Medulla oblongata (tissue), 1 donor: ENCODE results near the gene KIF6.

ENCODE experiments used
- DNase-seq: peaks from one replicate; pipeline ENCODE4 v3.0.0-alpha.2; 2015; ENCODE audit errors: extremely low spot score

KIF6 gene

GRCh38 chr6:39350723-39351505 lies 374.3 kb downstream of the KIF6 start:
- no peak for DNase-seq

DNA sequence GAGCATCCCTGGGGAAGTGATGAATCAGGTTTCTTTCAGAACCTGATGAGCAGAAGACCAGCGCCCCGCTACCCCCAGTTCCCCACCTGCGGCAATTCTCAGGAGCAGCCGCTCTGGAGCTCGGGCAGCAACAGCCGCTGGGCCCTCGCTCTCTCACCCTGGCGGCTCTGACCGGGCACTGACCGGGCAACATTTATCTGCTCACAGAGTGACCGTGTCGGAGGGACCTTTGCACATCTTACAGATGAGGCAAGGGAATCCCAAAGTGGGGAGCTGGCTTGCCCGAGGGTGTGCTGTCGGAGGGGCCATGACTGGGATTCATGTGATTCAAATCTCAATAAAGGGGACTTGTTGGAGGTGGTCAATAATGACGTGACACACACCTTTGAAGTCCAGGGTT lies 376.5 kb downstream of the KIF6 start:
- no peak for DNase-seq

DNA sequence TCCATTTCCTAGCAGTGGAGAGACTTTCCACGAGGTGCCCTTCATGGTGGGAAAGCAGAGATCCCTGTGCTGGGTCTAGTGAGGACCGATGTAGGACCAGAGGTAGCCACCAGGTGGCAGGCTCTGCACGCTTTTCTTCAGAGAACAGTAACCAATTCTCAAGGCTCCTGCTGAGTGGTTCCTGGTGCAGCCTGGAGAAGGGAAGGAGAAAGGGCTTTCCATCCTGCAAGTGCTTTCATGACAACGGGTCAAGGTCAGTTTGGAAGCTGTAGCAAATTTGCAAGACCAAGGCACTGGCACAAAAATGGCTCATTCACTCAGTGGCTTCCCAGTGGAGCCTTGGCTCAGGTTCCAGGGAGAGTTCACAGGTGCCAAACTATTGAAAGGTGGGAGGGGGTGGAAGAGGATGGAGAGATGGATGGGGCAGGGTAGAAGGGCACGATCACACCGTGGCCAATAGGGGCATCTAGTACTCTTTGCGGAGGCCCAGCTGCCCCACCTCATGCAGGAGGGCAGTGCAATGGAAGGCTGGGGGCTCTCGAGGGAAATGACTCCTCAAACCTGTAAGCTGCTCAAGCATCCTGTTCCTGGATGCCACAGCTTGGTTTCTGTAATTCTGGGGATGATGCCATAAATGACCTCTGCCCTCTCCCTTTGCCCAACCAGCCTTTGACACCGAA lies 377.2 kb downstream of the KIF6 start:
- DNase-seq = peak; percentile 81

GRCh38 chr6:39347206-39347605 lies 378.0 kb downstream of the KIF6 start:
- no peak for DNase-seq

DNA sequence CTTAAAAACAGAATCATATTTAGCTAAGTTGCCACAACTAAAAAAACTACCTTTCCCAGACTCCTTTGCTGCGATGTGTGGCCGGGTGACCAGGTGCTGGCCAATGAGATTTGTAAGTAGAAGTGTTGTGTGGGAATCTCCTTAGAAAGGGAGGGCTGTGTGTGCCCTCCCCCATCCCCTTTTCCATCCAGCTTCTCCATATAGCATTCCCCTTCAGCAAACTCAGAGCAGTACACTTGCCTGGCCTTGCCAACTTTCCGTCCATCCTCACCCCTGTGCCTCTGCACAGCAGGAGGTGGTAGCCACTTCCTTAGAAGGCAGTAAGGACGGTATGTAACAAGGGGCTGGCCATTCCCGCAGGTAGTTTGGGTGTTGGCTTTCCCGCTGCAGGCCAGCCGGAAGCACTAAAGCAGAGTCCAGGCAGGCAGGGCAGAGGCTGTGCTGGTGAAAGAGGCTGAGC lies 380.4 kb downstream of the KIF6 start:
- DNase-seq = no peak

DNA sequence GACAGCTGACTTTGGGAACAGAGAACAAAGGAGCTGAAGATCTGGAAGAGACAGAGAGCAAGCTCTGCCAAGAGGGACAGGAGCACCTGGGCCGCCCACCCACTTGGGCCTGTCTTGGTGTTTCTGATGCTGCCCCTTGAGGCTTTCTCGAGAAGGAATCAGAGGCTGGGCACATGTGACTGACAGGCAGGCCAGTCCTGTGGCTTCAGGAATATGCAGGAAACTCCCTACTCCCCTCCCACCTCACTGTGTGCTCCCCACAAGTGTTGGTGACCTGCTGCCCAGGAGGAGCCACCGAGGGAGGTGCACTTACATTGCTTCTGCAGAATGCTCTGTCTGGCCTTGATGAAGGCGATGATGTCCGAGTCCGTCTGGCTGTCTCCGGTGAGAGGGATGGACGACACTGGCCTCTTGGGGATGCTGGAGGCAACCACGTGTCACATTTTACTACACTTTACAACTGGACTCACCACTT lies 381.8 kb downstream of the KIF6 start:
- DNase-seq = no peak

- peak; percentile 41 for DNase-seq
Measured at GRCh38 chr6:39342692-39343395, 382.4 kb downstream of the KIF6 start.

- no peak for DNase-seq
Measured at GRCh38 chr6:39341937-39342336, 383.3 kb downstream of the KIF6 start.

DNA sequence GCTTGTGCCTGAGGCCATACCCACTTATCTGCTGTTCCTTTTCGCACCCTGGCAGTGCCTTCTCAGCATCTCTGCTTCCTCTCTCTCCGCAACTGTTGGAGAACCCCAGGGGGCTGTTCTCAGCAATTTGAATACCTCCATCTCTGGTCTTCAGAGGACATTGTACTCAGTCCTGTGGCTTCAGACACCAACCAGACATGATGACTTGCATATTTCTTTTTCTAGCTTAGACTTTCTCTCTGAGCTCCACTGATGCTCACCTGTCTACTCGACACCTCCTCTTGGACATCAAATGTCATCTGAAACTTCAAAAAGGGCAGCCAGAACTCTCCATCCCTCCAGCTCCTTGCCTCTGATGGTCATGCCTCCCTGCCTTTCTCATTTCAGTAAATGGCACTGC lies 383.9 kb downstream of the KIF6 start:
- DNase-seq = no peak

GRCh38 chr6:39339868-39340550 lies 385.2 kb downstream of the KIF6 start:
- DNase-seq = peak; percentile 54

- DNase-seq = no peak
Measured at GRCh38 chr6:39339096-39339867, 385.9 kb downstream of the KIF6 start.

DNA sequence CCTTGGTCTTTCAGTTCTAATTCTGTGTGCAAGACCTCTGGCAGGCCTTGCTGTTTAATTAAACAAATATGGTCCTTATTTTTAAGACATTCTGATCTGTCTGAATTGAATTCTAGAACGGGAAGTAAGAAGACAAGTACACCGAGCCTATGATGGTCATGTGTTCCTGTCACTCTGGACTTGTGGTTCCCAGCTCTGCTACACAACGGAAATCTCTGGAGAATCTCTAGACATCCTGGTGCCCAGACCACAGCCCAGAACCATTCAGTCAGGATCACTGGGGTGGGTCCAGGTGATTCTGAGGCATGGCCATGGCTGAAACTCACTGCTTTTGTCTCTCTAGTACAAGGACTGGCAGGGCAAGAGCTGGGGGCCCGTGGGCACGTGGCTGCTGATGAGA lies 386.8 kb downstream of the KIF6 start:
- peak; percentile 66 for DNase-seq

DNA sequence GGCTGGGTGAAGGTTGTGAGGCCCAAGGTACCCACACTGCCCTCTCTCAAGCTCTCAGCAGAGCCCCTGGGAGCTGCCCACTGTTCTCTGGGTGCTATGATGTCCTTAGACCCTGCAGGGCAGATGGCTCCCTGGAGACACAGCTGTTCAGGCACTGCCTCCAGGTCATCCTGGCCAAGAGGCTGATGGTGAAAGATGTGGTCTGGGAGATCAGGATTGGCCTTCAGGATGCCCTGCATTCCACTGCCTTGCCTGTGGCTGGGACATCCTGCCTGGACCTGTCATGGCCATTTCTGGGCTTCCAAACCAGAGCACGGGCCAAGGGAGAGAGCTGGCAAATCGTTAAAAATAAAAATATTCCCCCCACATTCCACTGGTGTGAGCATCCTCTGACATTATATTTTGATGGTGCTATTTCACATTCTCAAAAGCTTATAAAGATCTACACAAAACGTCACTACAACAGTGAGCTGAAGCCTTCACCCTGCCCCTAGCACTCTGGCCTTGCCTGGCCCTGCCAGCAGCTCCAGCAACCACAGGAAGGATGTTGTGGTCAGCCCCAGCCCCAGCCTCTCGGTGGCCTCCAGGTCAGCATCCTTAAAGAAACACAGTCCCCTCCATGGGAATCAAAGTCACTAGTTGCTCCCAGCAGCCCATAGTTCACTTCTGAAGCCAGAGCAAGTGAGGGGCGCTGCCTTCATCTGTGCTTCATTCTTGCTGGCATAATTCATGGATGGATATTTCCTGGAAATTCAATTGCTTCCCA lies 389.2 kb downstream of the KIF6 start:
- peak; percentile 31 for DNase-seq

DNA sequence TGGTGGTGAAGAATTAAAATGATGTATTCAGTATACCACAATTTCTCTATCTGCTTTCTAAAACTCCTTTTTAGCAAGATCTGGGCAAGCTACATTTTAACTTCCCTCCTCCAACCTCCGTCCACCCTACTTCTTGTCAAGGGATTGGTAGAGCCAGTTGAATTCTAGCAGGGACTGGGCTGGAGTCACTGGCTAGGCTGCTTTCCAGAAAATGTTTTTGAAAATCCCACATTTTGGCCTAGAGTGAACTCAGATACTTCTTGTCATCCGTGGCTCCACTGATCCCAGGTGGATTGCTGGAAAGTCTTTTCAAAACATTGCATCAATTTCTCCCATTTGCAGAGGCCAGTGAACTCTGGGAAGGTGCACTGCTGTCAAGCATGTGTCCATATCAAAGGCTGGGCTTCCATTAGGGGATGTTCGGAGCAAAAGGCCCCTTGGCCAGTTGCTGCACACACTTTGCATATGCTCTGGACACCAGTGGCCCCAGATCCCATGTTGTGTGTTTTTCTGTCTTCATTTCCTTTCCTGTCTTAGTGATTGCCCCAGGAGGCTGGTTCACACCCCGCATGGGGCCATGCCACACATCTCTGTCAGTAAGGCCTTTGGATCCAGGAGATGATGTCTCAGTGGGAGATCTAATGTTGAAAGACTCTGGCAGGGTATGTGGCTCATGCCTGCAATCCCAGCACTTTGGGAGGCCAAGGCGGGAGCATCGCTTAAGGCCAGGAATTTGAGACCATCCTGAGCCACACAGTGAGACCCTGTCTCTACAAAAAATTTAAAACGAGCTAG lies 391.4 kb downstream of the KIF6 start:
- DNase-seq = no peak

DNA sequence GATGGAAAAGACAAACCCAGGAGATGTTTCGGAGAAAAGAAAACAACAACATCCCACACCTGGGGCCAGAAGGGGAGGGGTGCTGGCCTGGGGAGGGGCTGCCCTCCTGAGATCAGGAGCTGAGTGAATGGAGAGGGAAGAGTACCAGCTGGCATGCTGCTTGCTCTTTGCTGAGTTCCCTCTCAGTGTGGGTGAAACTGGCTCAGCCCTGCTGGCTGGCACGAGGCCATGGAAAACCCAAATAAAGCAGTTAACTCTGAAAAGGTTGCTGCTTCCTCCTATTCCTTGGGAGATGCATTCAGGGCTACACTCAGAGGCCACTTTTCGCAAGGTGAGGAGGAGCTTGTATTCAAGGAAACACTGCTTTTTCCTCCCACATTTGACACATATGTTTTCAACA lies 394.7 kb downstream of the KIF6 start:
- peak; percentile 63 for DNase-seq

DNA sequence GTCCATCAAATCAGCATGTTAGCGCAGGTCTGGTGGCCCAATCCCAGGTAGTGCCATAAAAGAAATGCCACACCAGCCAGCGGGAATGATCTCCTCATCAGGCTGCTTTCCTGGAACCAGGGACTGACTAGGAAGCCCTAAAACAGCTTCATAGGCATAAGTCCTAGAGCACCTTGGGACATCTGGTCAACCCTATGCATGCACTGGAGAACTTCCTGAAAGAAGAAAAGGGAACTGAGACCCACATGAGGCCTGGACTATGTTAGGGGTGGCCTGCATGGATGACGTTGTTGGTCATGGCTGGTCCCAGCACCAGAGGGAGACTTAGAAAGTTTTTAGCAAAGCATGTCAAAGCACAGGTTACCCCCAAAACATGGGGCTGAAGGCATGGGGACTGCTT lies 395.2 kb downstream of the KIF6 start:
- DNase-seq = peak; percentile 52

DNA sequence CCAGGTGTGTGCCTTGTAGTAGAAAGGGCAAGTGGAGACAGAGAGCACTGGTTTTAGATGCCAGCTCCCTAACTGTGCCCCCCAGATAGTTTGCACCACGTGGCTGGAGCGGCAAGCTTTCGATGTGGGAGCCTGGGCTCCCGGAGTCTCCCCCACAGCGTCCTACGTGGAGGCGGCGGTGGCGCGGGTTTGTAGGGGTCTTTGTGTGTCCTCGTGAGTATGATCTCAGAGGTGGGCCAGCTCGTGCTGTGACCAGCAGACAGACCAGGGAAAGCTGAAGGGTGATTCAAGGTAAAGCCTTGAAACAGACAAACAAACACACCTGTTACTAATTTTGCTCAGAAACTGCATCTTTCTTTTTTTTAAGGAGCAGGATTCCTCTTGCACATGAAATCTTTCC lies 397.1 kb downstream of the KIF6 start:
- DNase-seq = no peak

DNA sequence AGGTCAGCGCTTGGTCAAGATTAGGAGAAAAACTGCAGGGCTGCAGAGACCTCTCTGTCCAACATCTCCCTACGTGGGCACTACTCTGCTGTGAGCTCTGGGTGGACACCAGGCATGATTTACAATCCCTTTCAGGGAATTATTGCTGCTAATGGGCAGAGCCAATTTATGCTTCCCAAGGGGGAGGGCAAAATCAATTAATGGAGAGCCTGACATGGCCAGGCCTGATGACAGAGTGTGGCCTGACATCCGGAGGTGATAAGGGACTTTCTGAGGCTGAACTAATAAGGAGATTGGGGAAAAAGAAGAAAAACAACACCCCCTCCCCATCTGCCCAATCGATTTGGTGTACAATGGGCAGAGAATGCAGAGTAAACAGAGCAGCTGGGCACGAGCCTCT lies 397.7 kb downstream of the KIF6 start:
- DNase-seq = no peak

GRCh38 chr6:39322306-39322850 lies 402.8 kb downstream of the KIF6 start, which contains the start of gene KCNK16:
KCNK16 (minus strand) TSS chr6:39322702; CDS start chr6:39322540, 162 bp downstream.
- no peak for DNase-seq
